ENCODE measurements around the gene OR4A16. TPM values are rescaled to one million over a fixed set of nuclear protein-coding genes. Genes with fewer than 3 reads are reported as not detected.

The OR4A16 gene, protein sequence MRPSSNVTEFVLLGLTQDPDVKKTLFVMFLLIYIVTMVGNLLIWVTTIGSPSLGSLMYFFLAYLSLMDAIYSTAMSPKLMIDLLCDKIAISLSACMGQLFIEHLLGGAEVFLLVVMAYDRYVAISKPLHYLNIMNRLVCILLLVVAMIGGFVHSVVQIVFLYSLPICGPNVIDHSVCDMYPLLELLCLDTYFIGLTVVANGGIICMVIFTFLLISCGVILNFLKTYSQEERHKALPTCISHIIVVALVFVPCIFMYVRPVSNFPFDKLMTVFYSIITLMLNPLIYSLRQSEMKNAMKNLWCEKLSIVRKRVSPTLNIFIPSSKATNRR
- not detected for total RNA-seq

DNA sequence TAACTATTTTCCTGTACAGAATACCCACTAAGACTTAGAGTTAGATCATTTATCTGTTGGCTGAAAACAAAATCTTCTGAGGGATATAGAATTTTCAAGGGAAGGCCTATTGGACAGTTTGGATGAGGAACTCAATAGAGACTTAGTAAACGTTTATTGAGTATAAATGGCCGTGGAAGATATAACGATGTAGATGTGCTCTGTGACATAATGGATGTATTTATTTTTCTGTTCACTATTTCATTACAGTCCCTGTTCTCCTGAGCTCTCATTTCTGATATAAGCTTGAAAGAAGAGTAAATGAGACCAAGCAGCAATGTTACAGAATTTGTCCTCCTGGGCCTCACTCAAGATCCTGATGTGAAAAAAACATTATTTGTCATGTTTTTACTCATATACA, at the start of gene OR4A16:
OR4A16 (plus strand) TSS at position 301 of the 400 bp plus-strand sequence; CDS start at position 301, 0 bp downstream.
- ATAC-seq: no peak

DNA sequence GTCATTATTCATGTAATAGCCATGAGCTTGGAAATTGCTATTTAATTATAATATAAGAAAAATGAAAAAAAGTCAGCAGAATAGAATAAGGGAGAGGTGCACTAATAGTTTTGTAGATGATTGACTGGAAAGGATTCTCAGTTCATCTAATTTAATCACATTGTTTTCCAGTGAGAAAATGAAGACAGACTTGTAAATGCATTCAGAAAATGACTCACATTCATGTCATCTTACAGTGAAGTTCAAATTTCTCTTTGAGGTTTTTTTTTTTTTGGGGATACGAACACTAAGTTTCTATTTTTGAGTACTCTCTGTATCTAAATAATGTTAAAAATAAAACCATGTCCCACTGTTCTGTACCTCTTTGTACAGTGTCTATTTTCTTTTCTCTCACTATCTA, 18.5 kb upstream of the OR4A16 start:
- no peak for ATAC-seq

DNA sequence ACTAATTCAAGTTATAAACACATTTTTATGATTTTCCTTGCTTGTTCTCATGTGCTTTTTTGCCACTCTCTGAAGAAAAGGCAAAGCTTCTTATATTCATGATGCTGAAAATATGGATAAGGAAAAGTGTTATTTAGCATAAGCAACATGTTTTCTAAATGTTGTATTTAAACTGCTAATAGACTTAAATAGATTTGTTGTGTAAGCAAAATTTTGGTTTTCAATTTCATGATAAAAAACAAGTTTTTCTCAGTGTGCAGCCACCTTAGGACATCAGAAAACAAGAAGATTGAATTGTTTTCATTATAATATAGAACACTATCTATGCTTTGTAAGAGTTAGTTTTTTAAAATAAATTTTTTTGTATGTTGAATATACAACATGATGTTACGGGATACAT, 2.3 kb downstream of the OR4A16 start:
- ATAC-seq: no peak

DNA sequence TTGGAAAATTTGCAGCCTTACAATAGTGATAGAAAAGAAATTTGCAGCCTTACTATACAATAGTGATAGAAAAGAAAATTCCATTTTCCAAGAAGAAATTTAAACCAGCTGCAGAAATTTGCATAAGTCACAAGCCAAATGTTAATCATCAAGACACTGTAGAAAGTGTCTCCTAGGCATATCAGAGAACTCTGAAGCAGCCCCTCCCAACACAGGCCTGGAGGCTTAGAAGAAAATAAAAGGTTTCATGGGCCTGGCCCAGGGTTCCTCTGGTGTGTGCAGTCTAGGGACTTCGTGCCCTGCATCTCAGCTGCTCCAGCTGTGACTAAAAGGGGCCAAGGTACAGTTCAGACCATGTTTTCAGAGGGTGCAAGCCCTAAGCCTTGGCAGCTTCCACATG, 6.0 kb downstream of the OR4A16 start:
- no peak for ATAC-seq

DNA sequence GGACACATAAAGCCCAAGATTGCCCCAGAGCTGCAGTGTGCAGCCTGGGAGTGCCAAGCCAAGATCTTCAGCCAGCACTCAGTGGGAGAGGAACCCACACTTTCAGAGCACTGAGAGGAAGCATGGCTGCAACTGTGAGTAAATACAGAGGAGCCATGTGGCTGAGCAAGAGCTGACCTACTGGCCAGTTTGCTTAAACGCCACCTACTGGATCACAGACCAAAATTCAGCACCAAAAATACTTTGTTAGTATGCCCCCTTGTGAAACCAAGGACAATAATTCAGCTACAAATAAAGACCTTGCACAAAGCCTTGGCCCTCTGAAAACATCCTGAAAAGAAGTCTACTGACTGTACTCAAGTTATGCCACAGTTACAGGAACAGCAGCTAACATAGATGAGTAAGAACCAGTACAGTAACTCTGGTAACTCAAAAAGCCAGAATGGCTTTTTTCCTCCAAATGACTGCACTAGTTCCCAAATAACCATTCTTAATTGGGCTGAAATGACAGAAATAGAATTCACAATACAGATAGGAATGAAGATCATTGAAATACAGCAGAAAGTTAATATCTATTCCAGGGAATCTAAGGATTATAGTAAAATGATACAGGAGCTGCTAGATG, 14.7 kb downstream of the OR4A16 start:
- ATAC-seq: no peak

DNA sequence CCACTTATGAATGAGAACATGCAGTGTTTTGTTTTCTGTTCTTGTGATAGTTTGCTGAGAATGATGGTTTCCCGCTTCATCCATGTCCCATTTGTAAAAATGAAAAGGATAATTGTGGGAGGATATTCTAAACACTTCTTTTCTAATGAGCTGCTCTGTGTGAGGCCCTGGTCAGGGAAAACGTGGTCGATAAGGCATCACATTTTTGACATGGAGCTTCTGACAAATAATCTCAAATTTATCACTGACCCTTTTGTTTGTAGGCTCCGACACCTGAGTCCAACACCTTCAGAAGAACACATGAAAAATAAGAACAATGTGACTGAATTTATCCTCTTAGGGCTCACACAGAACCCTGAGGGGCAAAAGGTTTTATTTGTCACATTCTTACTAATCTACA, 24.7 kb downstream of the OR4A16 start, which contains the start of gene OR4A15:
OR4A15 (plus strand) TSS at position 301 of the 400 bp plus-strand sequence; CDS start at position 301, 0 bp downstream.
- ATAC-seq: no peak

Other genes with a start within 250 kb of the OR4A16 start
- not detected for gene TRIM48, start 81.0 kb upstream of the OR4A16 start, total RNA-seq
- not detected for gene OR4A15, start 24.8 kb downstream of the OR4A16 start, total RNA-seq
- gene OR4C15, start 211.3 kb downstream of the OR4A16 start, total RNA-seq: not detected
- gene OR4C16, start 228.9 kb downstream of the OR4A16 start, total RNA-seq: not detected